ENCODE data around the gene TBC1D9.
"Not testable (repeated sequence)": the region's sequence is repeated elsewhere in the genome, so short reads cannot be mapped to it uniquely, and the experiment has no call there.

The TBC1D9 gene

GRCh38 chr4:140789759-140790158 is 33.6 kb upstream of the TBC1D9 start:
- Histone ChIP-seq H3K27ac (ENCODE audit: extremely low read depth, low read depth, low read length) (no peak overlapping the region), H3K4me1 (ENCODE audit: control insufficient read depth, insufficient read depth, low read length) (no peaks in the 10 kb centered on the region), H3K4me3 (ENCODE audit: low read depth, low read length) (no peak overlapping the region), H3K36me3 (ENCODE audit: control insufficient read depth in 2 of 2, insufficient read depth in 1 of 2, low read length in 2 of 2) (no peaks in the 10 kb centered on the region), H3K9me3 (ENCODE audit: control insufficient read depth, insufficient read depth, low read depth, low read length) (no peaks in the 10 kb centered on the region)
- ChIA-PET CTCF (interaction anchor here (0.6 kb wide), 1 partner anchor 789 kb away, joined by 3 read pairs; no protein-coding TSS in a partner anchor), POLR2A (no interaction called here)
- TF ChIP-seq SP2 (tag by site-specific recombination; IDR thresholded peaks at IDR 0.05) (no peak), HOXD13 (CRISPR knock-in tag; IDR thresholded peaks at IDR 0.05; ENCODE audit: borderline replicate concordance) (no peak), RBAK (tag by site-specific recombination; IDR thresholded peaks at IDR 0.05) (no peak), ZNF449 (tag by site-specific recombination; IDR thresholded peaks at IDR 0.05) (no peak), GLIS2 (tag by site-specific recombination; IDR thresholded peaks at IDR 0.05) (no peak), MYNN (tag by site-specific recombination; IDR thresholded peaks at IDR 0.05; ENCODE audit: borderline replicate concordance) (no peak), ZBTB26 (tag by site-specific recombination; optimal IDR thresholded peaks at IDR 0.05) (no peak), ZNF501 (tag by site-specific recombination; IDR thresholded peaks at IDR 0.05) (no peak), ZNF341 (tag by site-specific recombination; IDR thresholded peaks at IDR 0.05; ENCODE audit: low read depth) (no peak), ZNF624 (tag by site-specific recombination; IDR thresholded peaks at IDR 0.05) (no peak)

- H3K36me3 ChIP-seq (ENCODE audit: control insufficient read depth in 2 of 2, insufficient read depth in 1 of 2, low read length in 2 of 2); H3K4me1 ChIP-seq (ENCODE audit: control insufficient read depth, insufficient read depth, low read length); H3K4me3 ChIP-seq (ENCODE audit: low read depth, low read length); POLR2A ChIA-PET; H3K27ac ChIP-seq (ENCODE audit: extremely low read depth, low read depth, low read length); H3K9me3 ChIP-seq (ENCODE audit: control insufficient read depth, insufficient read depth, low read depth, low read length): not testable (repeated sequence)
- TF ChIP-seq ZNF146 (tag by site-specific recombination; IDR thresholded peaks at IDR 0.05) = peak; percentile 83
- TF ChIP-seq ZNF280D (tag by site-specific recombination; IDR thresholded peaks at IDR 0.05) = 0 out of 2 replicates have a peak, but pooled peaks have one; percentile 51
- CTCF ChIA-PET = interaction anchor here (0.6 kb wide), 1 partner anchor 68 kb away, joined by 3 read pairs; no protein-coding TSS in a partner anchor
Observed at GRCh38 chr4:140782787-140783186, 26.6 kb upstream of the TBC1D9 start.

- TF ChIP-seq ZNF585B (tag by site-specific recombination; IDR thresholded peaks at IDR 0.05) = no peak
- TF ChIP-seq FEZF1 (tag by site-specific recombination; IDR thresholded peaks at IDR 0.05) = no peak
- TF ChIP-seq ZNF280D (tag by site-specific recombination; IDR thresholded peaks at IDR 0.05) = no peak
- TF ChIP-seq ZNF394 (tag by site-specific recombination; IDR thresholded peaks at IDR 0.05; ENCODE audit: borderline replicate concordance) = no peak
- no peak for TF ChIP-seq ZFP69B (tag by site-specific recombination; IDR thresholded peaks at IDR 0.05)
- no peak for TF ChIP-seq PRDM10 (tag by site-specific recombination; IDR thresholded peaks at IDR 0.05)
- no peak for TF ChIP-seq ZNF776 (tag by site-specific recombination; IDR thresholded peaks at IDR 0.05; ENCODE audit: borderline replicate concordance)
- Histone ChIP-seq H3K27ac (ENCODE audit: extremely low read depth, low read depth, low read length) (no peak overlapping the region), H3K9me3 (ENCODE audit: control insufficient read depth, insufficient read depth, low read depth, low read length) (no peaks in the 10 kb centered on the region), H3K4me3 (ENCODE audit: low read depth, low read length) (no peak overlapping the region), H3K4me1 (ENCODE audit: control insufficient read depth, insufficient read depth, low read length) (no peaks in the 10 kb centered on the region), H3K36me3 (ENCODE audit: control insufficient read depth in 2 of 2, insufficient read depth in 1 of 2, low read length in 2 of 2) (no peaks in the 10 kb centered on the region)
- ChIA-PET POLR2A (no interaction called here), CTCF (no interaction called here)
Observed at GRCh38 chr4:140781596-140781995, 25.4 kb upstream of the TBC1D9 start.

Data from HEK293 (cell line).